ENCODE measurements around the gene SAP30BP.

SAP30BP gene

DNA sequence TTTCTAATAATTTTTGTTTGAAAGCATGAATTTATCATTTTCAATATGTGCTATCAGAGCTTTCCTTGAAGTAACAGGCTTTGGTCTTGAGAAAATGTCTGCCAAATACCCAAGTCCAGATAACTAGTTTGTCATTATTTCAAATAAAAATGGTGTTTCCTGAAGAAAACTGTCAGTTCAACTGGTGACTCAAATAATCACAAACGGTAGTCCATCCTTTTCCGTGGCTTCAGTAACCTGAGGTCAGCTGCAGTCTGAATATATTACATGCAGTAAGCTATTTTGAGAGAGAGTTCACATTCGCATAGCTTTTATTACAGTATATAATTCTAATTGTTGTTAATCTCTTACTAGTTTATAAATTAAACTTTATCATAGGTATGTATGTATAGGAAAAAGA is 9.3 kb downstream of the SAP30BP start:
- no peak for DNase-seq
- in situ Hi-C loops (cut with MboI; ENCODE audit: low pct_unique_long_range_greater_than_20kb, low sequenced_read_pairs) = no loop called here

- no peak for DNase-seq
- in situ Hi-C loops (cut with MboI; ENCODE audit: low pct_unique_long_range_greater_than_20kb, low sequenced_read_pairs) = no loop called here
Measured at GRCh38 chr17:75679706-75680211, 12.6 kb downstream of the SAP30BP start.

- DNase-seq = no peak
- in situ Hi-C loops (cut with MboI; ENCODE audit: low pct_unique_long_range_greater_than_20kb, low sequenced_read_pairs) = no loop called here
Measured at GRCh38 chr17:75680431-75680830, 13.3 kb downstream of the SAP30BP start.

GRCh38 chr17:75681289-75681688 is 14.2 kb downstream of the SAP30BP start:
- in situ Hi-C loops (cut with MboI; ENCODE audit: low pct_unique_long_range_greater_than_20kb, low sequenced_read_pairs) = no loop called here

GRCh38 chr17:75683583-75683982 is 16.4 kb downstream of the SAP30BP start:
- in situ Hi-C loops (cut with MboI; ENCODE audit: low pct_unique_long_range_greater_than_20kb, low sequenced_read_pairs) = no loop called here
- no peak for DNase-seq

More at GRCh38 chr17:75681289-75681688, 14.2 kb downstream of the SAP30BP start:
- DNase-seq = no peak

DNA sequence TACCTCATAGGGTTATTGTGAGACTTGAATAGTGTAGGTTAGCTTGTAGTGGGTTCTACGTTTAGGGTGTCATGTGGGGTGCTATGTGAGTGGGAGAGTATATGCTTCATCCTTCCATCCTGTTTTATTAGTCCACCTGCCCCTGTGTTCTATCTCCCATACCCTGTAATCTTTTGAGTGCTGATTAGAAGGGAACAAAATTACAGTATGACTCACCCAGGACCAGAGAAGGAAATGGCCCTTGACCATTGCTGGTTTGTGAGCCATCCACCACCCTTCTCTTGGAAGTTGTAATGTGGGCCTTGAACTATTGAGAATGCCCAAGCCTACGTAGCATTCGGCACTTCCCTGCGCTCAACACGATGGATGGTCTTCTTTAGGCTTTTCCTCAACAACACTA is 17.1 kb downstream of the SAP30BP start:
- no peak for DNase-seq
- in situ Hi-C loops (cut with MboI; ENCODE audit: low pct_unique_long_range_greater_than_20kb, low sequenced_read_pairs) = no loop called here

DNA sequence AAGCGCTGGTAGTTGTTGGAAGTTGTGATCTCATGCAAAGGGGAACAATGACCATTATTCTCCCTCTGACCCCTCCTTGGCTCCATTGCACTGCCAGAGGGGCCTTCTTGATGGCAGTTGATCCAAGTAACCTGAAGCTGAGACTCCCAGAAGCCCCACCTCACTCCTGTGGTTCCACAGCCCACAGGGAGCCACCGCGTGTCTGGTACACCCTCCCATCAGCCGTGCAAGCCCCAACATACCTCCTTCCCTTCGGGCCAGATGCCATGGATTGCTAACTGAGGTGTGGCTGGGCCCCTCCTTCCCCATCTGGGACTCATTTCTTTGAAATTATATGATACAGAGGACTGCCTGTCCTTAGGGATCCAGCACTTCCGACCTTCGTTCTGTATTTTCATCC is 17.8 kb downstream of the SAP30BP start:
- in situ Hi-C loops (cut with MboI; ENCODE audit: low pct_unique_long_range_greater_than_20kb, low sequenced_read_pairs) = no loop called here
- no peak for DNase-seq

- in situ Hi-C loops (cut with MboI; ENCODE audit: low pct_unique_long_range_greater_than_20kb, low sequenced_read_pairs) = no loop called here
- DNase-seq = no peak
Measured at GRCh38 chr17:75685499-75685898, 18.4 kb downstream of the SAP30BP start.

GRCh38 chr17:75688209-75688825 is 21.2 kb downstream of the SAP30BP start:
- peak; percentile 51 for DNase-seq
- in situ Hi-C loops (cut with MboI; ENCODE audit: low pct_unique_long_range_greater_than_20kb, low sequenced_read_pairs) = no loop called here

DNA sequence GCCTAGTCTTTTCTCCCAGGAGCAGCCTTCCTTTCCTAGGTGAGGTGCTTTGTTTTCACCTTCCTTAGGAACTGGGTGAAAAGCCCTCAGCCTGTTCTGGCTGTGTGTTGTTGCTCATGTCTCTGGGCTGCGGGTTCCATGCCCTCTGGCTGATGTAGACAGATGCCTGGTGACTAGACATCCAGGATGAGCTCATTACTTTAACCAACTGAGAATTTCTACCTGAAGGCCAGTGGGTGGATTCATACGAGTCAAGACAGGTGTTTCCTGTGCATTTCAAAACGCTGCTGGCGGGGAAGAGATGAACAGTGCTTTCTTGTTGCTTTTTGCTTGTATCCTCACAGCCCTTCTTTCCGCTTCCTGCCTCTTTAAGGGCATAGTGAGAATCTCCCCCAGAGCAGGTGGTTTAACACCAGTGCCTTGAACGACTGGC is 22.3 kb downstream of the SAP30BP start:
- in situ Hi-C loops (cut with MboI; ENCODE audit: low pct_unique_long_range_greater_than_20kb, low sequenced_read_pairs) = no loop called here
- DNase-seq = no peak

- in situ Hi-C loops (cut with MboI; ENCODE audit: low pct_unique_long_range_greater_than_20kb, low sequenced_read_pairs) = no loop called here
- no peak for DNase-seq
Measured at GRCh38 chr17:75691371-75691791, 24.2 kb downstream of the SAP30BP start.

- in situ Hi-C loops (cut with MboI; ENCODE audit: low pct_unique_long_range_greater_than_20kb, low sequenced_read_pairs) = no loop called here
- DNase-seq = no peak
Measured at GRCh38 chr17:75691801-75692626, 24.9 kb downstream of the SAP30BP start.

DNA sequence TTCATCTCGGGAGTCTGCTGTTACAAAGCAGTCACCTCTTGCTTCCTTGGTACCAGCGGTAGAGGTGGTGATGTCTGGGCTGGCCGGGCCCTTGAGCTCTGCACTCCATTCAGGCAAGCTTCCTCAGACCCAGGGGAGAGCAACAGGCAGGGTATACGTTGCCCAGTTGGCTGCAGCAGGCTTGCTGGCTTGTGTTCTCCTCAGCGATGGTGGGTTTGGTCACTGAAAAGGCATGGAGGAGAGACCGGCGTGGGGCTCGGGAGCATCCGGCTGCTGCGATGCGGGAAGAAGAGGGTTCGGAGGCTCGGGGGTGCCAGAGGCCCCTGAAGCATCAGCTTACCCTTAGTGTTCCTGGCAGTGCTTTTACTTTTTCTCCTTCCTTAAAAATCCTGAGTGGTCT is 25.8 kb downstream of the SAP30BP start:
- no peak for DNase-seq
- in situ Hi-C loops (cut with MboI; ENCODE audit: low pct_unique_long_range_greater_than_20kb, low sequenced_read_pairs) = no loop called here

DNA sequence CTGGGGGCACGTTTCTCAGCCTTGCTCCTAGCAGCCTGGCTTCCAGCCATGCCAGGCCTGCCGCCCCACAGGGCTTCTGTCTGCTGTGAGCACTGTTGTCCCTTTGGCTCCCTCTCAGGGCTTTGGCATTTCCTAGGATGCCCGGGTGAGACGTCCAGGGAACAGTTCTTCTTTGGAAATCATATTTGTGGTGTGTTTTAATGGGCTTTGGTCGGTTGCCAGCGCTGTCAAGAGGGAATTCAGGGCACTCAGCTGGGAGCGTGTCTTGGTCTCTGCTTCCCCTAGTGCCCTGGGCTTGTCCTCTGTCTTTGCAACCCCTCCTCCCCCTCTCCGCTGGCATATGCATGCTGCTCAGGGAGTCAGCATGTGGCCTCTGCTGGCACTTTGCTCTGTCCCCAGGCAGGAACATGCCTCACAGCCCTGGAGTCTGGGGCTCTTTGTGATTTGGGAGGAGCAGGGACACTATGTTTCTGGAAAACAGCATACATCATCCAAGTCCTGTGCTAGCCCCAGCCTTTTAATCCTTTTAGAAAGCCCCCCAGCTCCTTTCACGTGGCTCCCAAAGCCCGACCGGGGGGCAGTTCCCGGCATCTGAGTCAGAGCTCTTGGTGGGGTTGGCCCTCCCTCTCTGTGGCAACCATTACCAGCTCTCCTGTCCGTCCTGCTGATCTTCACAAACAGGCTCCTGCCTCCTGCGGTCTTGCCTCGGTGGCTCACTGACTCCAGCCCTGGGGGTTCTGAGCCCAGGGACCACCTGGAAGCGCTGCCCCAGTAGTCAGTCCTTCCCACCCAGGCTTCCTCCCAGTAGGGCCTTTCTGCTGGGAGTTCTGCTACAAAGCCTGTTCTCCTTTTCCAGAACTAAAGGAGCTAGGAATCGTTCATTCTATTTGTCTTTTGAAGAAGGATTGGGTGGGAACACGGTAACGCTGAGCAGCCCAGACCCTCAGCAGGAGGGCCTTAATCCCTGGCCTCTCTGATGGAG is 26.7 kb downstream of the SAP30BP start:
- DNase-seq = no peak
- in situ Hi-C loops (cut with MboI; ENCODE audit: low pct_unique_long_range_greater_than_20kb, low sequenced_read_pairs) = no loop called here

GRCh38 chr17:75694536-75694935 is 27.4 kb downstream of the SAP30BP start:
- in situ Hi-C loops (cut with MboI; ENCODE audit: low pct_unique_long_range_greater_than_20kb, low sequenced_read_pairs) = no loop called here

DNA sequence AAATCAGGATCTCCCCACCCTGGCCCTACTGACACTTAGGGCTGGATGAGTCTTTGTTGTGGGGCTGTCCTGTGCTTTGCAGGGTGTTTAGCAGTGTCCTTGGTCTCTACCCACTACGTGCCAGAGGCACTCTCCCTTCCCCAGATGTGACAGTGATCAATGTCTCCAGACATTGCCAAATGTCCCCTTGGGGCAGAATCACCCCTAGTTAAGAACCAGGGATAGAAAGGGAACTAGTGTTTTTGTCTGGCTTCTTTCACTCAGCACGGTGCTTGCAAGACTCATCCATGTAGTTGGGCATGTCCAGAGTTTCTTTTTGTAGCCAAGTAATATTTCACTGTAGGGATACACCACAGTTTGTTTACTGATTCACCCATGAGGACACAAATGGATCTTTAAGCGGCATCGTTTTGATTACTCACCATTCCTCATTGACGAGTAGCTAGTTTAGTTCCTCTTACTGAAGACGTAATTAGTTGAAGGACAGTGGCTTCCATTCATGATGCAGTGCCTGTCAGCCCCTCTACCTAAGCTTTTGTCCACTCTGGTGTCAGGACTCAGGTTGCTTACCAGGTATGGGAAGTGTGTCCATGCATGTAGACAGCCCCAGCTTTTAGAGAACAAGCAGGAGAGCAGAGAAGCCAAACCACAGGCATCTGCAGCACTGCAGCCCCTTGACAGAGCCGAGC is 28.1 kb downstream of the SAP30BP start:
- in situ Hi-C loops (cut with MboI; ENCODE audit: low pct_unique_long_range_greater_than_20kb, low sequenced_read_pairs) = no loop called here
- no peak for DNase-seq

More at GRCh38 chr17:75694536-75694935, 27.4 kb downstream of the SAP30BP start:
- no peak for DNase-seq

DNA sequence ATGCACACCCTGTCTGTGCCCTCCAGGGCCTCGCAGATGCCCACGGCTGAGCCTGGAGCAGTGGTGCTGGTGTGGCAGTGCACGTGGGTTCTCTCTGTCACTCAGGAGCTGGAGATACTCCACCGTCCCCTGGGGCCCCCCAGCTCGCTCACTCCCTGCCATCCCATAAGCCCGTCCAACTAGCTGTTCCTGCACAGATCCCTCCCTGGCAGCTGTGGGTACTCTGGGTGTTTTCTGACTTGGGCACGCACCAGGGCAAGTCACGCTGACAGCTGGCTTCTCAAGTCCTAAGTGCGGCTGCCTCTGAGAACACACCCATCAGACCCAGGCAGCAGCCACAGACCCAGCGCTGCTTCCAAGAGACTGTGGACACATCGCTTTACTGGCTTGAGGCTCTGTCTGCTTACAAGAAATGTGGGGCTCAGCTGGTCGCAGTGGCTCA is 28.7 kb downstream of the SAP30BP start:
- DNase-seq = no peak
- in situ Hi-C loops (cut with MboI; ENCODE audit: low pct_unique_long_range_greater_than_20kb, low sequenced_read_pairs) = no loop called here

DNA sequence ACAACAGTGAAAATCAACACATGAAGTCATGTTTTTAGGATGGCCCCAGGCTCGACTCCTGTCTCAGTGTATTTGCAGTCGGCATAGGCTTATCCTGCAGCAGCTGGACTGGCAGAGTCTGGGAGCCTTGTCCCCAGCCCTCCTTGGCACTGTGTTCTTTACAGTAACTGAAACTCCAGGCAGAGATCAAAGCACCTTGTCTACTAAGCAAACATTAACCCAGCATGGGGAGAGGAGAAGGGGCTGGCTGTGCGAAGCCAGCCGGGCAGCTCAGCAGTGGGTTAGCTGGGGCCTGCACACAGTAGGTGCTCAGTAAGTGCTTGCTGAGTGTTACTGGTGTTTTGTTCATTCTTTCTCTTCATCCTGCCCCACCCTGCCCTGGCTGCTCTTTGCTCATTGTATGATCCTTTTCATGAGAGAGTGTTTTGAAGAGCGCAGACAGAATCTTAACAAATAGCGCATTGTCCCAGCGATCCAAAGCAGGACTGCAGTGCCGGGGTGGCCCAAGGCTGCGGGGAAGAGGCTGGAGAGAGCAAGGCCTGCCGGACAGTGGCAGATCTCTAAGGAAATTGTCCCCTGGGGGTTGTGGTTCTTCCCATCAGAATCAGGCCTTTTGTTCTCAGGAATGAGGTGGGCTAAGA is 30.6 kb downstream of the SAP30BP start:
- in situ Hi-C loops (cut with MboI; ENCODE audit: low pct_unique_long_range_greater_than_20kb, low sequenced_read_pairs) = no loop called here
- DNase-seq = no peak

Data from KBM-7 (cell line).